Lung (tissue), 12 donors: Measurements from ENCODE around the gene SPATA6L. TPM values are rescaled to one million over a fixed set of nuclear protein-coding genes. Genes with fewer than 3 reads are reported as not detected.

Experiments used
- ATAC-seq: fragments of 200-7000 bp; cut with Tn5 transposase; one replicate; pipeline ENCODE4 v1.9.1; 2020; ENCODE audit warnings: moderate number of reproducible peaks; ENCODE audit not compliant: insufficient read depth, low FRiP score
- DNase-seq, 3 donors: peaks; one replicate each; pipeline ENCODE4 v3.0.0-alpha.2; 2013 to 2017
- H3K27ac ChIP-seq, 2 donors: one replicate each; pipeline ENCODE4 v1.5.1; 2013; ENCODE audit warnings: mild to moderate bottlenecking in 2 of 2, moderate library complexity in 2 of 2, control low read depth in 1 of 2, inconsistent platforms in 1 of 2, low read depth in 1 of 2, low read length in 1 of 2
- H3K27me3 ChIP-seq, 3 donors: one replicate each; pipeline ENCODE4 v1.5.1; 2013; ENCODE audit warnings: low read length in 2 of 3; ENCODE audit not compliant: control insufficient read depth in 3 of 3, insufficient read depth in 3 of 3
- H3K36me3 ChIP-seq, 4 donors: one replicate each; pipeline ENCODE4 v1.5.1; 2013; ENCODE audit warnings: low read length in 4 of 4, mild to moderate bottlenecking in 1 of 4, moderate library complexity in 1 of 4; ENCODE audit not compliant: control insufficient read depth in 4 of 4, insufficient read depth in 4 of 4
- H3K4me1 ChIP-seq, 5 donors: one replicate each; pipeline ENCODE4 v1.5.1; 2013; ENCODE audit warnings: low read length in 5 of 5, mild to moderate bottlenecking in 2 of 5, moderate library complexity in 1 of 5; ENCODE audit not compliant: control insufficient read depth in 5 of 5, insufficient read depth in 5 of 5
- H3K4me3 ChIP-seq: one replicate; pipeline ENCODE4 v1.5.1; 2013; ENCODE audit warnings: mild to moderate bottlenecking, control low read depth, moderate library complexity
- H3K9ac ChIP-seq, 2 donors: one replicate each; pipeline ENCODE4 v1.5.1; 2013; ENCODE audit warnings: low read length in 2 of 2, control low read depth in 1 of 2; ENCODE audit not compliant: insufficient read depth in 1 of 2
- H3K9me3 ChIP-seq, 4 donors: one replicate each; pipeline ENCODE4 v1.5.1; 2013; ENCODE audit warnings: low read length in 3 of 4, mild to moderate bottlenecking in 1 of 4, moderate library complexity in 1 of 4; ENCODE audit not compliant: control insufficient read depth in 4 of 4, insufficient read depth in 3 of 4
- WGBS, 2 donors: extraction: QIAGEN DNeasy Blood & Tissue Kit; methylation state at CpG; one replicate each; pipeline ENCODE4 v1.1.7; 2013; 5-methylcytosine and 5-hydroxymethylcytosine counted together
- polyA plus RNA-seq, 2 donors: library from polyadenylated mRNA; stranded (reverse); fragments of 200-250 nt; gene quantifications; one replicate each; pipeline ENCODE4 v1.2.1, GENCODE V29; 2013
- total RNA-seq, 2 donors: library from RNA; depleted of rRNA in 1 of 2; stranded (reverse); fragments of >200 nt in 1 of 2; gene quantifications; one replicate each; pipeline ENCODE4 v1.2.1, GENCODE V29; 2014 to 2021
- TF ChIP-seq, protein P1 (sequence below): IDR thresholded peaks from 2 replicates; pipeline ENCODE4 v1.5.1; 2012; ENCODE audit warnings: mild to moderate bottlenecking; ENCODE audit errors: control extremely low read depth, extremely low read depth
- donor health status: control.
- donor health status: control.
- donor health status: Bipolar disorder and iron deficiency.
- donor health status: healthy.
- donor health status: DM: yes; HTN: yes; CAD: no.

The SPATA6L gene
- total and polyA plus RNA-seq, 4 donors, result 2.1 to 25.6 (median 11.4) TPM

GRCh38 chr9:4594994-4595393 is 71.3 kb downstream of the SPATA6L start:
- Histone ChIP-seq H3K27me3 (no peaks in the 10 kb centered on the region), H3K9ac (no peak overlapping the region), H3K27ac (no peak overlapping the region), H3K9me3 (no peaks in the 10 kb centered on the region), H3K4me3 (no peak overlapping the region), H3K4me1 (peaks cover 0 to 24% (median 6%) of the 10 kb centered on the region in 5 donors), H3K36me3 (no peaks in the 10 kb centered on the region)
- TF ChIP-seq, protein P1, sequence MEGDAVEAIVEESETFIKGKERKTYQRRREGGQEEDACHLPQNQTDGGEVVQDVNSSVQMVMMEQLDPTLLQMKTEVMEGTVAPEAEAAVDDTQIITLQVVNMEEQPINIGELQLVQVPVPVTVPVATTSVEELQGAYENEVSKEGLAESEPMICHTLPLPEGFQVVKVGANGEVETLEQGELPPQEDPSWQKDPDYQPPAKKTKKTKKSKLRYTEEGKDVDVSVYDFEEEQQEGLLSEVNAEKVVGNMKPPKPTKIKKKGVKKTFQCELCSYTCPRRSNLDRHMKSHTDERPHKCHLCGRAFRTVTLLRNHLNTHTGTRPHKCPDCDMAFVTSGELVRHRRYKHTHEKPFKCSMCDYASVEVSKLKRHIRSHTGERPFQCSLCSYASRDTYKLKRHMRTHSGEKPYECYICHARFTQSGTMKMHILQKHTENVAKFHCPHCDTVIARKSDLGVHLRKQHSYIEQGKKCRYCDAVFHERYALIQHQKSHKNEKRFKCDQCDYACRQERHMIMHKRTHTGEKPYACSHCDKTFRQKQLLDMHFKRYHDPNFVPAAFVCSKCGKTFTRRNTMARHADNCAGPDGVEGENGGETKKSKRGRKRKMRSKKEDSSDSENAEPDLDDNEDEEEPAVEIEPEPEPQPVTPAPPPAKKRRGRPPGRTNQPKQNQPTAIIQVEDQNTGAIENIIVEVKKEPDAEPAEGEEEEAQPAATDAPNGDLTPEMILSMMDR, result no peak
- DNase-seq (no peak), ATAC-seq (no peak)
- WGBS, 2 donors, result 62 to 88% methylated on average over 2 of the region's 2 CpGs

GRCh38 chr9:4594545-4594944 is 71.7 kb downstream of the SPATA6L start:
- H3K4me1 ChIP-seq, result peaks cover 0 to 24% (median 6%) of the 10 kb centered on the region in 5 donors
- TF ChIP-seq, protein P1, result no peak
- WGBS, 2 donors, result 94% methylated on average over 4 of the region's 4 CpGs
- no peaks in the 10 kb centered on the region for H3K27me3 ChIP-seq
- H3K27ac ChIP-seq, result no peak overlapping the region
- no peak overlapping the region for H3K4me3 ChIP-seq
- ATAC-seq (no peak), DNase-seq (no peak)
- no peak overlapping the region for H3K9ac ChIP-seq
- H3K9me3 ChIP-seq, result no peaks in the 10 kb centered on the region
- no peaks in the 10 kb centered on the region for H3K36me3 ChIP-seq

- 82 to 88% methylated on average over 1 of the region's 1 CpG for WGBS, 2 donors
- H3K9me3 ChIP-seq, result no peaks in the 10 kb centered on the region
- H3K4me1 ChIP-seq, result peaks cover 0 to 31% (median 7%) of the 10 kb centered on the region in 5 donors
- H3K27me3 ChIP-seq, result no peaks in the 10 kb centered on the region
- TF ChIP-seq, protein P1, result no peak
- ATAC-seq (no peak), DNase-seq (no peak)
- H3K36me3 ChIP-seq, result no peaks in the 10 kb centered on the region
- no peak overlapping the region for H3K27ac ChIP-seq
- no peak overlapping the region for H3K9ac ChIP-seq
- H3K4me3 ChIP-seq, result no peak overlapping the region
Observed at GRCh38 chr9:4592886-4593285, 73.4 kb downstream of the SPATA6L start.

DNA sequence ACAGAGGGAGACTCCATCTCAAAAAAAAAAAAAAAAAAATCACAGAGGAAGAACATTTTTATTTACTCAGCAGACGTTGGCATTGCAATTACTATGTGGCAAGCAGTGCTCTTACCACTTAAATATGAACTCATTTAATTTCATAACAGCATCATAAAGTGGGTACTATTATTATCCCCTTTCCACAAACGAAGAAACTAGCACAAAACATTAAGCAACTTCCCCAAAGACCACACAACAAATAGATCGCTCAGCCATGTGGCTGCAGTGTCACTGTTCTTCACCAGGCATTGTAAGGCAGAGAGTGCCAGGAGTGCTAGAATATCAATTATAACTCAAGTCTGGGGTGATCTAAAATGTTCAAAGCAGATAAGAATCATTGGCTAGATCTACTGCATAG is 74.0 kb downstream of the SPATA6L start:
- 37 to 48% methylated on average over 3 of the region's 3 CpGs for WGBS, 2 donors
- Histone ChIP-seq H3K4me3 (no peak overlapping the region), H3K4me1 (peaks cover 0 to 31% (median 7%) of the 10 kb centered on the region in 5 donors), H3K9ac (no peak overlapping the region), H3K9me3 (no peaks in the 10 kb centered on the region), H3K27ac (no peak overlapping the region), H3K27me3 (no peaks in the 10 kb centered on the region), H3K36me3 (no peaks in the 10 kb centered on the region)
- ATAC-seq, result no peak
- TF ChIP-seq, protein P1, result no peak
- DNase-seq, result no peak
